IMR-90 (cell line): Measurements from ENCODE around the gene AREL1. TPM values are rescaled to one million over a fixed set of nuclear protein-coding genes. Genes with fewer than 3 reads are reported as not detected.

Experiments used
- ATAC-seq: fragments of 200-7000 bp; cut with Tn5 transposase; 2 replicates; pipeline ENCODE4 v1.9.1; 2020; ENCODE audit warnings: low read depth, mild to moderate bottlenecking, moderate library complexity
- BruUV-seq: library from RNA; stranded (reverse); fragments of 400-500 nt; replicated peaks from 2 replicates; lab custom pipeline; 2021; lab: Mats Ljungman, UMichigan
- CTCF ChIA-PET: fragments of 300-600 bp; formaldehyde crosslinking; extraction: SDS; loops from one replicate; lab custom pipeline; 2021; ENCODE audit warnings: antibody characterized with exemption; lab: Yijun Ruan, JAX
- POLR2A ChIA-PET: fragments of 300-600 bp; sonication (Branson Sonifier 250); formaldehyde crosslinking; loops from one replicate; lab custom pipeline; 2022; ENCODE audit warnings: antibody characterized with exemption; ENCODE audit not compliant: unreplicated experiment; lab: Charles Lee
- DNase-seq: peaks from one replicate; pipeline ENCODE4 v3.0.0; 2013
- H2AFZ ChIP-seq: replicated peaks from 2 replicates; pipeline ENCODE3; 2013; ENCODE audit warnings: low read length, mild to moderate bottlenecking; ENCODE audit not compliant: poor library complexity
- H2AK5ac ChIP-seq: 2 replicates; pipeline ENCODE4 v1.6.1; 2013; ENCODE audit warnings: low read depth, low read length, inconsistent platforms
- H2AK9ac ChIP-seq: replicated peaks from 2 replicates; pipeline ENCODE3; 2013; ENCODE audit warnings: mild to moderate bottlenecking, low read depth, low read length, moderate library complexity; ENCODE audit not compliant: poor library complexity
- H2BK120ac ChIP-seq: 2 replicates; pipeline ENCODE4 v1.6.1; 2013; ENCODE audit warnings: low read depth, low read length, inconsistent platforms
- H2BK15ac ChIP-seq: 3 replicates; pipeline ENCODE4 v1.6.1; 2013; ENCODE audit warnings: low read depth, low read length, inconsistent platforms
- H2BK20ac ChIP-seq: 2 replicates; pipeline ENCODE4 v1.6.1; 2013; ENCODE audit warnings: low read depth, mild to moderate bottlenecking, inconsistent platforms, low read length, moderate library complexity
- H2BK5ac ChIP-seq: 2 replicates; pipeline ENCODE4 v1.6.1; 2013; ENCODE audit warnings: mild to moderate bottlenecking, low read depth, low read length, inconsistent platforms; ENCODE audit not compliant: poor library complexity, severe bottlenecking
- H3K14ac ChIP-seq: replicated peaks from 2 replicates; pipeline ENCODE4 v1.6.1; 2013; ENCODE audit warnings: low read depth, low read length, inconsistent platforms
- H3K18ac ChIP-seq: 2 replicates; pipeline ENCODE4 v1.6.1; 2013; ENCODE audit warnings: low read depth, low read length, control low read depth
- H3K23ac ChIP-seq: 2 replicates; pipeline ENCODE4 v1.6.1; 2013; ENCODE audit warnings: low read depth, low read length, inconsistent platforms
- H3K27ac ChIP-seq: 2 replicates; pipeline ENCODE4 v1.5.1; 2013; ENCODE audit warnings: mild to moderate bottlenecking, control low read depth, low read length; ENCODE audit not compliant: insufficient read depth
- H3K27me3 ChIP-seq: 2 replicates; pipeline ENCODE4 v1.6.1; 2013; ENCODE audit warnings: low read length; ENCODE audit not compliant: control insufficient read depth, insufficient read depth
- H3K36me3 ChIP-seq: 2 replicates; pipeline ENCODE4 v1.6.1; 2013; ENCODE audit warnings: low read length, mixed read lengths; ENCODE audit not compliant: control insufficient read depth, insufficient read depth
- H3K4ac ChIP-seq: 2 replicates; pipeline ENCODE4 v1.6.1; 2013; ENCODE audit warnings: low read depth, low read length, inconsistent platforms
- H3K4me1 ChIP-seq: 2 replicates; pipeline ENCODE4 v1.6.1; 2013; ENCODE audit warnings: low read length, mixed read lengths; ENCODE audit not compliant: control insufficient read depth, insufficient read depth
- H3K4me2 ChIP-seq: 2 replicates; pipeline ENCODE4 v1.6.1; 2013; ENCODE audit warnings: low read depth, mild to moderate bottlenecking, control low read depth, low read length, moderate library complexity
- H3K4me3 ChIP-seq: 2 replicates; pipeline ENCODE4 v1.5.1; 2013; ENCODE audit warnings: low read depth, mild to moderate bottlenecking, control low read depth, low read length, moderate library complexity; ENCODE audit not compliant: insufficient read depth
- H3K56ac ChIP-seq: 2 replicates; pipeline ENCODE4 v1.6.1; 2013; ENCODE audit warnings: low read length, inconsistent platforms; ENCODE audit not compliant: insufficient read depth; ENCODE audit errors: extremely low read depth
- H3K79me1 ChIP-seq, 2 experiments: 2 replicates each; pipeline ENCODE4 v1.6.1; 2013; ENCODE audit warnings: low read length in 2 of 2, inconsistent platforms in 1 of 2, low read depth in 1 of 2
- H3K9ac ChIP-seq: 2 replicates; pipeline ENCODE4 v1.6.1; 2013; ENCODE audit warnings: low read depth, low read length, control low read depth
- H3K9me1 ChIP-seq: 2 replicates; pipeline ENCODE4 v1.6.1; 2013; ENCODE audit warnings: low read length, inconsistent platforms; ENCODE audit not compliant: insufficient read depth
- H3K9me3 ChIP-seq: 2 replicates; pipeline ENCODE4 v1.6.1; 2013; ENCODE audit warnings: low read length; ENCODE audit not compliant: control insufficient read depth, insufficient read depth
- H4K20me1 ChIP-seq: 2 replicates; pipeline ENCODE4 v1.6.1; 2013; ENCODE audit warnings: low read length, inconsistent platforms; ENCODE audit not compliant: insufficient read depth
- H4K5ac ChIP-seq: 2 replicates; pipeline ENCODE4 v1.6.1; 2013; ENCODE audit warnings: mild to moderate bottlenecking, low read depth, low read length, control low read depth
- H4K8ac ChIP-seq, 2 experiments: 2 replicates each; pipeline ENCODE4 v1.6.1; 2013; ENCODE audit warnings: low read depth in 2 of 2, low read length in 2 of 2, control low read depth in 1 of 2, inconsistent platforms in 1 of 2
- H4K91ac ChIP-seq: 2 replicates; pipeline ENCODE4 v1.6.1; 2013; ENCODE audit warnings: low read depth, low read length, inconsistent platforms; ENCODE audit not compliant: insufficient read depth
- BHLHE40 ChIP-seq: fragments of 150-350 bp; IDR thresholded peaks from 2 replicates; pipeline ENCODE4 v1.6.1; 2016; ENCODE audit warnings: mild to moderate bottlenecking, low read depth, low read length
- CHD1 ChIP-seq: IDR thresholded peaks from 2 replicates; pipeline ENCODE4 v1.6.1; 2012; ENCODE audit warnings: low read depth, low read length, improper control_type of control experiment
- FOS ChIP-seq: fragments of 150-350 bp; IDR thresholded peaks from 2 replicates; pipeline ENCODE4 v1.6.1; 2016; ENCODE audit warnings: low read depth, low read length
- MXI1 ChIP-seq: IDR thresholded peaks from 2 replicates; pipeline ENCODE4 v1.6.1; 2012; ENCODE audit warnings: low read depth, mild to moderate bottlenecking, low read length, moderate library complexity, borderline replicate concordance
- NFE2L2 ChIP-seq: fragments of 150-350 bp; IDR thresholded peaks from 2 replicates; pipeline ENCODE4 v1.6.1; 2016; ENCODE audit warnings: low read depth, mild to moderate bottlenecking, low read length
- POLR2A ChIP-seq: IDR thresholded peaks from 2 replicates; pipeline ENCODE4 v1.6.1; 2012; ENCODE audit warnings: mild to moderate bottlenecking, low read depth, low read length
- RAD21 ChIP-seq: IDR thresholded peaks from 2 replicates; pipeline ENCODE4 v1.6.1; 2012; ENCODE audit warnings: low read length, improper control_type of control experiment
- RFX5 ChIP-seq: IDR thresholded peaks from 2 replicates; pipeline ENCODE4 v1.8.0; 2012; ENCODE audit warnings: low read depth, mild to moderate bottlenecking, low read length, moderate library complexity
- SMC3 ChIP-seq: fragments of 150-350 bp; IDR thresholded peaks from 2 replicates; pipeline ENCODE4 v1.6.1; 2016; ENCODE audit warnings: low read depth, mild to moderate bottlenecking, antibody characterized with exemption, low read length, moderate library complexity
- WGBS, 2 experiments: methylation state at CpG; one replicate each; pipeline versions ENCODE4 v1.1.5 to v1.1.7; 2013; ENCODE audit warnings: missing lambda C conversion rate in 2 of 2; ENCODE audit not compliant: insufficient read length in 1 of 2; ENCODE audit errors: extremely low coverage in 2 of 2; 5-methylcytosine and 5-hydroxymethylcytosine counted together
- dilution Hi-C: fragments of 300-500 bp; cut with HindIII; formaldehyde crosslinking; loops from one replicate; pipeline ENCODE4 v1.14.3; 2018; ENCODE audit warnings: low sequenced_read_pairs; ENCODE audit not compliant: unreplicated experiment
- in situ Hi-C: fragments of 300-500 bp; cut with MboI; formaldehyde crosslinking; loops from 3 replicates; pipeline ENCODE4 v1.14.3; 2019; ENCODE audit warnings: low sequenced_read_pairs, inconsistent platforms, mixed read lengths
- intact Hi-C: fragments of 100-400 bp; cut with micrococcal nuclease; formaldehyde crosslinking; loops from 2 replicates; pipeline ENCODE4 v1.10.0; 2022
- polyA plus RNA-seq, 3 experiments: library from polyadenylated mRNA; depleted of rRNA; stranded (reverse); fragments of >200 nt; gene quantifications; 2 replicates each; pipeline ENCODE4 v1.2.3, GENCODE V29; 2012; ENCODE audit warnings: low replicate concordance in 1 of 3
- total RNA-seq: library from RNA; depleted of rRNA; stranded (reverse); fragments of >200 nt; gene quantifications from 2 replicates; pipeline ENCODE4 v1.2.3, GENCODE V29; 2012
- TF ChIP-seq, protein P1 (sequence below): fragments of 150-350 bp; IDR thresholded peaks from 2 replicates; pipeline ENCODE4 v1.6.1; 2016; ENCODE audit warnings: low read depth, mild to moderate bottlenecking, low read length, moderate library complexity, borderline replicate concordance
- TF ChIP-seq, protein P2 (sequence below): fragments of 150-350 bp; IDR thresholded peaks from 2 replicates; pipeline ENCODE4 v1.6.1; 2017; ENCODE audit warnings: mild to moderate bottlenecking, antibody characterized with exemption, low read length, low read depth

The AREL1 gene
- total and polyA plus RNA-seq, 2 of the 4 experiments (the other 2 are of a cell fraction), result 30.0 to 39.3 TPM

DNA sequence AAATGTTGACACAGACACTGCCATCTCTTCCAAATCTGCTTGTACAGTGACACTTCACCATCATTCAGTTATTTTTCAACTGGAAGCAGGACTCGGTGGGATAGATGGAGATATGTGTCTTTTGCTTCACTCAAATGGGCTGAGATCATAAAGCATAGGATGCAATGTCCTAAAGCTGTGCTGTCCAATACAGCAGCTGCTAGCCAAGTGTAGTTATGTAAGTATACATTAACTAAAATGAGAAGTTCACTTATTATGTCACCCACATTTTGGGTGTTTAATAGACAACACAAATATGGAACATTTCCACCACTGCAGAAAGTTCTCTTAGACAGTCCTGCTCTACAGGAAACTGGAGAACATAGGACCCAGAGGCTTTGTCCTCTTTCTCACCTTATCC lies 43.6 kb downstream of the AREL1 start:
- WGBS, 2 experiments, result no CpG with 5 or more reads among the region's 1 CpG
- no peak overlapping the region for H3K9ac ChIP-seq
- no peaks in the 10 kb centered on the region for H3K27me3 ChIP-seq
- peaks cover 16 to 32% of the 10 kb centered on the region in 2 experiments; a peak in 2 of 4 replicates for H3K79me1 ChIP-seq
- intact Hi-C loops, result no loop called here
- TF ChIP-seq, protein P1, sequence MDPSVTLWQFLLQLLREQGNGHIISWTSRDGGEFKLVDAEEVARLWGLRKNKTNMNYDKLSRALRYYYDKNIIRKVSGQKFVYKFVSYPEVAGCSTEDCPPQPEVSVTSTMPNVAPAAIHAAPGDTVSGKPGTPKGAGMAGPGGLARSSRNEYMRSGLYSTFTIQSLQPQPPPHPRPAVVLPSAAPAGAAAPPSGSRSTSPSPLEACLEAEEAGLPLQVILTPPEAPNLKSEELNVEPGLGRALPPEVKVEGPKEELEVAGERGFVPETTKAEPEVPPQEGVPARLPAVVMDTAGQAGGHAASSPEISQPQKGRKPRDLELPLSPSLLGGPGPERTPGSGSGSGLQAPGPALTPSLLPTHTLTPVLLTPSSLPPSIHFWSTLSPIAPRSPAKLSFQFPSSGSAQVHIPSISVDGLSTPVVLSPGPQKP, result no peak
- TF ChIP-seq FOS (no peak), RFX5 (no peak), POLR2A (no peak), CHD1 (no peak), NFE2L2 (no peak), SMC3 (no peak), BHLHE40 (no peak), MXI1 (no peak), RAD21 (no peak)
- TF ChIP-seq, protein P2, sequence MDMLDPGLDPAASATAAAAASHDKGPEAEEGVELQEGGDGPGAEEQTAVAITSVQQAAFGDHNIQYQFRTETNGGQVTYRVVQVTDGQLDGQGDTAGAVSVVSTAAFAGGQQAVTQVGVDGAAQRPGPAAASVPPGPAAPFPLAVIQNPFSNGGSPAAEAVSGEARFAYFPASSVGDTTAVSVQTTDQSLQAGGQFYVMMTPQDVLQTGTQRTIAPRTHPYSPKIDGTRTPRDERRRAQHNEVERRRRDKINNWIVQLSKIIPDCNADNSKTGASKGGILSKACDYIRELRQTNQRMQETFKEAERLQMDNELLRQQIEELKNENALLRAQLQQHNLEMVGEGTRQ, result no peak
- no peak overlapping the region for H3K14ac ChIP-seq
- DNase-seq, result no peak
- H3K36me3 ChIP-seq, result peaks cover 38% of the 10 kb centered on the region
- peaks cover 6% of the 10 kb centered on the region for H3K9me1 ChIP-seq
- no peaks in the 10 kb centered on the region for H3K9me3 ChIP-seq
- no peak overlapping the region for H2AFZ ChIP-seq
- no peak overlapping the region for H3K56ac ChIP-seq
- H3K23ac ChIP-seq, result no peak overlapping the region
- H3K4ac ChIP-seq, result no peak overlapping the region
- ChIA-PET CTCF (no interaction called here), POLR2A (interaction anchor here (0.5 kb wide), 1 partner anchor 12 kb away, joined by 3 read pairs; no protein-coding TSS in a partner anchor)
- H3K4me1 ChIP-seq, result peaks cover 6% of the 10 kb centered on the region
- H4K20me1 ChIP-seq, result no peaks in the 10 kb centered on the region
- H2BK5ac ChIP-seq, result no peak overlapping the region
- no peak overlapping the region for H2BK120ac ChIP-seq
- no peak overlapping the region for H3K27ac ChIP-seq
- no peak for ATAC-seq
- no peak overlapping the region for H4K8ac ChIP-seq
- 0 out of 2 replicates have a peak overlapping the region, but pooled peaks have one; percentile 4 for H2AK5ac ChIP-seq
- H3K4me2 ChIP-seq, result no peak overlapping the region
- no peak overlapping the region for H4K91ac ChIP-seq
- no peak overlapping the region for H3K18ac ChIP-seq
- H2AK9ac ChIP-seq, result no peak overlapping the region
- dilution Hi-C loops, result no loop called here
- no peak overlapping the region for H4K5ac ChIP-seq
- no TSS peak for BruUV-seq
- H2BK20ac ChIP-seq, result no peak overlapping the region
- H3K4me3 ChIP-seq, result no peak overlapping the region
- H2BK15ac ChIP-seq, result no peak overlapping the region
- in situ Hi-C loops, result no loop called here
